Vagina (tissue), 2 donors: ENCODE results near the gene ADNP. TPM values are rescaled to one million over a fixed set of nuclear protein-coding genes. Genes with fewer than 3 reads are reported as not detected.

Source experiments
- DNase-seq, 2 donors: peaks; one replicate each; pipeline ENCODE4 v3.0.0-alpha.2; 2017; ENCODE audit errors: extremely low spot score in 2 of 2
- H3K27ac ChIP-seq: fragments of 200-600 bp; sonication (generic); one replicate; pipeline ENCODE4 v1.5.1; 2019
- H3K27me3 ChIP-seq: fragments of 200-600 bp; sonication (generic); one replicate; pipeline ENCODE4 v1.5.1; 2019
- H3K36me3 ChIP-seq, 2 donors: fragments of 200-600 bp; sonication (generic); one replicate each; pipeline ENCODE4 v1.5.1; 2017 to 2019
- H3K4me1 ChIP-seq: fragments of 200-600 bp; sonication (generic); one replicate; pipeline ENCODE4 v1.5.1; 2019
- H3K4me3 ChIP-seq, 2 donors: fragments of 200-600 bp; sonication (generic); 1 replicate in 1 of 2; 2 replicates in 1 of 2; pipeline ENCODE4 v1.5.1; 2016 to 2019
- H3K9me3 ChIP-seq: fragments of 200-600 bp; sonication (generic); one replicate; pipeline ENCODE4 v1.5.1; 2019
- CTCF ChIP-seq, 3 experiments: fragments of 450-650 bp in 2 of 3; fragments of 200-600 bp in 1 of 3; sonication (generic) in 1 of 3; IDR thresholded peaks; one replicate each; pipeline ENCODE4 v1.5.1; 2017 to 2019; ENCODE audit warnings: antibody characterized with exemption in 3 of 3, mild to moderate bottlenecking in 2 of 3, moderate library complexity in 2 of 3
- POLR2A ChIP-seq, 2 donors: fragments of 450-650 bp; IDR thresholded peaks; one replicate each; pipeline ENCODE4 v1.6.1; 2017; ENCODE audit warnings: antibody characterized with exemption in 2 of 2, mild to moderate bottlenecking in 2 of 2, moderate library complexity in 2 of 2
- POLR2AphosphoS5 ChIP-seq, 2 donors: sonication (generic); formaldehyde crosslinking; IDR thresholded peaks; one replicate each; pipeline ENCODE4 v1.9.0; 2017; ENCODE audit warnings: antibody characterized with exemption in 2 of 2, mild to moderate bottlenecking in 2 of 2, low read depth in 1 of 2; ENCODE audit not compliant: insufficient read depth in 1 of 2
- intact Hi-C: fragments of 100-400 bp; cut with DNase I; formaldehyde crosslinking; loops from one replicate; pipeline ENCODE4 v1.15.1; 2023
- total RNA-seq: library from RNA; depleted of rRNA; stranded (reverse); fragments of >200 nt; gene quantifications from one replicate; pipeline ENCODE4 v1.2.3, GENCODE V29; 2016

ADNP gene
- total RNA-seq, 1 donor from 2014 or later, result 51.6 TPM

- intact Hi-C loops, result no loop called here
- TF ChIP-seq CTCF (IDR thresholded peaks at IDR 0.05), result no peak
- TF ChIP-seq POLR2AphosphoS5 (IDR thresholded peaks at IDR 0.05; ENCODE audit: insufficient read depth in 1 of 2, low read depth in 1 of 2), result peak in 1 of 2 donors; percentile 29
- no peak for TF ChIP-seq POLR2A (IDR thresholded peaks at IDR 0.05)
- Histone ChIP-seq H3K27ac (no peak overlapping the region), H3K4me1 (no peaks in the 10 kb centered on the region), H3K4me3 (no peak overlapping the region), H3K9me3 (no peaks in the 10 kb centered on the region), H3K27me3 (no peaks in the 10 kb centered on the region), H3K36me3 (no peaks in the 10 kb centered on the region)
- DNase-seq, result no peak
Observed at GRCh38 chr20:50868509-50869495, 62.4 kb downstream of the ADNP start.

GRCh38 chr20:50867805-50868204 is 63.4 kb downstream of the ADNP start:
- Histone ChIP-seq H3K4me1 (no peaks in the 10 kb centered on the region), H3K9me3 (no peaks in the 10 kb centered on the region), H3K36me3 (no peaks in the 10 kb centered on the region), H3K27me3 (no peaks in the 10 kb centered on the region), H3K27ac (no peak overlapping the region), H3K4me3 (no peak overlapping the region)
- TF ChIP-seq POLR2A (IDR thresholded peaks at IDR 0.05) (no peak), CTCF (IDR thresholded peaks at IDR 0.05) (no peak), POLR2AphosphoS5 (IDR thresholded peaks at IDR 0.05; ENCODE audit: insufficient read depth in 1 of 2, low read depth in 1 of 2) (no peak)
- no peak for DNase-seq
- intact Hi-C loops, result no loop called here

DNA sequence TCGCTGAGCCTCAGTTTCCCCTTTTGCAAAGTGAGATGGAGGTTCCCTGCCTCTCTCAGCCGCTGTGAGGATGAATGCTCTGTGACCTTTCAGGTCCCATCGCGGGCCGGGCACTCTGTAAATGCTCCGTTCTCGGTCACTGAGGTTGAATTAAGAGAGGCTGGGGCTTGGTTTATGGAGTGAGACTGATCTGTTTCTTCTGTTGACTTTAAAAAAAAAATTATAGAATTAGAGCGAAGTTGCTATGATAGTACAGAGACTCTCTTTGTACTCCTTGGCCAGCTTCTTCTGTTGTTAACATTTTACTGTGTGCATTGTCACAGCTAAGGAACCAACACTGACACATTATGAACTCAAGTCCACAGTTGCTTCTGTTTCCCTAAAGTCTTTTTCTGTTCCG is 64.4 kb downstream of the ADNP start:
- no peaks in the 10 kb centered on the region for H3K9me3 ChIP-seq
- no peaks in the 10 kb centered on the region for H3K4me1 ChIP-seq
- H3K36me3 ChIP-seq, result no peaks in the 10 kb centered on the region
- no peak overlapping the region for H3K4me3 ChIP-seq
- intact Hi-C loops, result no loop called here
- TF ChIP-seq POLR2AphosphoS5 (IDR thresholded peaks at IDR 0.05; ENCODE audit: insufficient read depth in 1 of 2, low read depth in 1 of 2) (no peak), POLR2A (IDR thresholded peaks at IDR 0.05) (no peak), CTCF (IDR thresholded peaks at IDR 0.05) (no peak)
- no peaks in the 10 kb centered on the region for H3K27me3 ChIP-seq
- DNase-seq, result no peak
- H3K27ac ChIP-seq, result no peak overlapping the region

GRCh38 chr20:50866036-50866685 is 65.1 kb downstream of the ADNP start:
- Histone ChIP-seq H3K36me3 (no peaks in the 10 kb centered on the region), H3K9me3 (no peaks in the 10 kb centered on the region), H3K27me3 (no peaks in the 10 kb centered on the region), H3K4me1 (no peaks in the 10 kb centered on the region), H3K4me3 (no peak overlapping the region), H3K27ac (no peak overlapping the region)
- no peak for TF ChIP-seq CTCF (IDR thresholded peaks at IDR 0.05)
- no peak for TF ChIP-seq POLR2AphosphoS5 (IDR thresholded peaks at IDR 0.05; ENCODE audit: insufficient read depth in 1 of 2, low read depth in 1 of 2)
- TF ChIP-seq POLR2A (IDR thresholded peaks at IDR 0.05), result no peak
- intact Hi-C loops, result no loop called here
- no peak for DNase-seq
